Measurements from ENCODE around the gene RRN3.
A peak's percentile ranks its signal among the peaks of the same experiment; 100 is the strongest.
"Not testable (repeated sequence)": the region's sequence is repeated elsewhere in the genome, so short reads cannot be mapped to it uniquely, and the experiment has no call there.

Gene RRN3

GRCh38 chr16:15096583-15096972 is 2.5 kb upstream of the RRN3 start:
- not testable (repeated sequence) for DNase-seq

GRCh38 chr16:15093571-15093954 is 509 bp downstream of the RRN3 start:
- peak; percentile 36 to 58 (median 52) for DNase-seq

DNA sequence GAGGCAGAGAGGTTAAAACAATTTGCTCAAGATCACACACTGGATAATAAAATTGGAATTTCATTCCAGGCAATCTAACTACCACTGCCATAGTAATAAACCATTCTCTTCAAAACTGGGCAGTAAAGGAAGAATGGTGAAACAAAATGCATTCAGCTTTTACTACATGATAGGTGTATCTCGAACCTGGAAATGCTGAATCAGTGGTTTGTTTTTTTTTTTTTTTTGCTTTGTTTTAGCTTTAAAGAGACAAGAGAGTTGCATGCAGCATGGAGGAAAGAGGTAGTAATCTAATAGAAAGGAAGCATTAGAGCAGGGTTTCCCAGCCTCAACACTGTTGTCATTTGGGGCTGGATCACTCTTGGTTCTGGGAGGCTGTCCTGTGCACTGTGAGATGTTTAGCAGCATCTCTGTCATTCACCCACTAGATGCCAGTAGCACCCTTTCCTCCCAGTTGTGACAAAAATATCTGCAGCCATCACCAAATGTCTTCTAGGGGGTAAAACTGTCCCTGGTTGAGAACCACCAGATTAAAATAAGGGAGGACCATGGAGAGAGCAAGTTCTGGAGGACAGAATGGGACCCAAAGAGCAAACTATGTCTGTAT is 3.3 kb downstream of the RRN3 start:
- DNase-seq, result not testable (repeated sequence)

GRCh38 chr16:15082788-15083187 is 11.3 kb downstream of the RRN3 start:
- not testable (repeated sequence) for DNase-seq

DNA sequence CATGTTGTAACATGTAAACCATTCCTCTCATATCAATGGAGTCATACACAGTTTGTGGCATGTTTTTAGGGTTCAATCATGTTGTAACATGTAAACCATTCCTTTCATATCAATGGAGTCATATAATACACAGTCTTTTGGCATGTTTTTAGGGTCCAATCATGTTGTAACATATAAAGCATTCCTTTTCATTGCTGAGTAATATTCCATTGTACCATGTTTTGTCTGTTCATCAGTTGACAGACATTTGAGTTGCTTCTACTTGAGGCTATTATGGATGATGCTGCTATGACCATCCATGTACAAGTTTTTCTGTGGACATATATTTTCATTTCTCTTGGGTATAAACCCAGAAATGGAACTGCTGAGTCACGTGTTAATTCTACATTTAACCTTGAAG is 13.2 kb downstream of the RRN3 start:
- DNase-seq, result not testable (repeated sequence)

GRCh38 chr16:15076161-15076560 is 17.9 kb downstream of the RRN3 start:
- not testable (repeated sequence) for DNase-seq

DNA sequence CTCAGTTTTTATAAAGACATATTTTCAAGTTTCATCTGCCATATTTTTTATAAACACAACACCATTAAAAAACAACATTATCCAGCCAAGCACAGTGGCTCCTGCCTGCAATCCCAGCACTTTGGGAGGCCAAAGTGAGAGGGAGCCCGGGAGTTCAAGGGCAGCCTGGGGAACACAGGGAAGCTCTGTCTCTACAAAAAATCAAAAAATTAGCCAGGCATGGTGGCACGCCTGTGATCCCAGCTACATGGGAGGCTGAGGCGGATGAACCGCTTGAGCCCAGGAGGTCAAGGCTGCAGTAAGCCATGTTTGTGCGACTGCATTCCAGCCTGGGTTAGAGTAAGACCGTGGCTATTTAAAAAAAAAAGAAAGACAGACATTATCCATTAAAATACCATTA is 21.0 kb downstream of the RRN3 start:
- no peak for DNase-seq

- peak in 2 of 3 donors; percentile 21 to 35 for DNase-seq
These were observed 21.9 kb downstream of the RRN3 start for GRCh38 chr16:15071916-15072769.

- not testable (repeated sequence) for DNase-seq
These were observed 23.1 kb downstream of the RRN3 start for GRCh38 chr16:15071013-15071412.

- DNase-seq, result not testable (repeated sequence)
These were observed 27.4 kb downstream of the RRN3 start for GRCh38 chr16:15066690-15067089.

DNA sequence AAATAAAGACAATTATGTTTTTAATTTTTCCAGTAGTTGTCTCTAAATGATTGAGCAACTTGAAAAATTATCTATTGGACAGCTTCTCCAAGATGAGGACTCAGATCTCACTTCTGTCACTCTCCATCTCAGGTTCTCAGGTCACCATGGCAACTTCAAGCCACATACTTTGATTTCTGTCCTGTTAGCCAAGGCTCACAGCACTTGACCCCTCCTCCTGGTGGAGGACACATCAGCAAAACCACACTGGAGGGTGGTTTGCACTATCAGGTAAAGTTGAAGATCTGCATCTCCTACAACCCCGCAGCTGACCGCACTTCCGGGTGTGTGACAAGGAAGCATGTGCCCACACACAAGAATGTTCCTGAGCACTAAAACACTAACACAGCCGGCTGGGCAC is 28.1 kb downstream of the RRN3 start:
- not testable (repeated sequence) for DNase-seq

DNA sequence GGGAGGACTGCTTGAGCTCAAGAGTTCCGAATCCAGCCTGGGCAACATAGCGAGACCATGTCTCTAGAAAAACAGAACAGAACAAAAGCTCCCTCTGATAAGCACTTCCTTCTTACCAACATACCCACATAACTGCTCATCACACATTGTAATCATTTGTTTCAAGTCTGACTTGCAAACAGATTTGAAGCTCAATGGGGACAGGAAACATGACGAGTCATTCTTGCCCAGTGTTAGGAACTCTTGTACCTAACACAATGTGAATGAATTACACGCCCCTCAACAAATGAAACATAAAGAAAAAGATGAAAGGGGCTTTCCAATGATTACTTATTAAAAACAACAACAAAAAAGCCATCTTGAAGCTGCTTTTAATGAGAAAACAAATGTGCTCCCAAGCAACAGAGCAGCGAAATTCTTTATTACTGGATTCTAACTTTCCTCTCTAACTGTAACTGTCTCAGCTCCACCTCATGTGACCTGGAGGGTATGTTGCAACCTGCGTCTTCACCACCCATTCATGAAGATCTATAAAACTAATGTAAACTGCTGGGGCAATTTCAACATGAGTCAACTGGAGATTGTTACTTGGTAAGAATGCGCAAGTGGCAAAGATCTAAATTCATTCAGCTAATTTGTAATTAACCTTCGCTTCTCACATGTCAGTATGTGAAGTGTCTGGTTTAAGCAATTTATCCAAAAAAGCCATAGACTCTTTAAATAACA is 31.8 kb downstream of the RRN3 start:
- peak; percentile 18 to 45 (median 38) for DNase-seq

DNA sequence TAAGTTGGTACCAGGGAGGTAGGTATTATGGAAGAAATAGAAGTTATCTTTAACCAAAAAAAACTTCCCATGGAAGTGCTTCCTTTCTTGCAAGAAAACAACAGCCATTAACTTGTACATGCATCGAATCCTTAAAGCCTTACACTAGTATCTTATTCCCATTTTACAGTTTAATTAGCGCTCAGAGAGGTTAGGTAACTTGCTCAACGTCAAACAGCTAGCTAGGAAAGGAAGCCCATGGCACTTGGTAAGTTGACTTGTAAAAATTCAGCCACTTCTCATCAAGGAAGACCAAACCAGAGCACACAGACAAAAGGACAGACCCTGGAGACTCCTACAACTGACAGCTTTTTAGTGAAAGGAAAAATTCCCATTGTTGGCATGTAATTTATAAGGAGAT is 34.7 kb downstream of the RRN3 start:
- no peak for DNase-seq

DNA sequence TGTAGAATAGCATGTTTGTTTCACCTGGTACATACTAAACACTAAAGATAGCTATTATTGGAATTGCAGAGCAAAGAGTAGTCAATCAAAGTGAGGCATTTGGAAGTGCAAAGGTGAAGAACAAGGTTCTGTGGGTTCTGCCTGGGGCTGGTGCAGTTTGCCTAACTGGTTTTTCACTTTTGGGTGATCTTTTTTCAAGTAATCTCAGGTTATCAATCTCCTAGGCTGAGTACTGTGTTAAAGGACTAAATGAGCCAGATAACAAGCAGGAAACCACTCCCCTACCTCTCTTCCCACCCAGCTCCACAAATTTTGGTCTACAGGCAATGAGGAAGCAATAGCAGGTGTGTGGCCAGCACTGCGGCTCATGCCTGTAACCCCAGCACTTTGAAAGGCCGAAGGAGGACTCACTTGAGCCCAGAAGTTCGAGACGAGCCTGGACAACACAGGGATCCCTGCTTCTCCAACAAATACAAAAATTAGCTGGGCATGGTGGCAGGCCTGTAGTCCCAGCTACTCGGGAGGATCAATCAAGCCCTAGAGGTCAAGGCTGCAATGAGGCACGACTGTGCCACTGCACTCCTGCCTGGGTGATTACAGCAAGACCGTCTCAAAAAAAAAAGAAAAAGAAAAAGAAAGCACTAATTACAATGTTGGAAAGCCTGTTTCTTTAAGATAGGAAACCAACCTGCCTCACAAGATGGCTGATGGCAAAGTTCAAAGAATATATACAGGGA is 36.2 kb downstream of the RRN3 start:
- no peak for DNase-seq

DNA sequence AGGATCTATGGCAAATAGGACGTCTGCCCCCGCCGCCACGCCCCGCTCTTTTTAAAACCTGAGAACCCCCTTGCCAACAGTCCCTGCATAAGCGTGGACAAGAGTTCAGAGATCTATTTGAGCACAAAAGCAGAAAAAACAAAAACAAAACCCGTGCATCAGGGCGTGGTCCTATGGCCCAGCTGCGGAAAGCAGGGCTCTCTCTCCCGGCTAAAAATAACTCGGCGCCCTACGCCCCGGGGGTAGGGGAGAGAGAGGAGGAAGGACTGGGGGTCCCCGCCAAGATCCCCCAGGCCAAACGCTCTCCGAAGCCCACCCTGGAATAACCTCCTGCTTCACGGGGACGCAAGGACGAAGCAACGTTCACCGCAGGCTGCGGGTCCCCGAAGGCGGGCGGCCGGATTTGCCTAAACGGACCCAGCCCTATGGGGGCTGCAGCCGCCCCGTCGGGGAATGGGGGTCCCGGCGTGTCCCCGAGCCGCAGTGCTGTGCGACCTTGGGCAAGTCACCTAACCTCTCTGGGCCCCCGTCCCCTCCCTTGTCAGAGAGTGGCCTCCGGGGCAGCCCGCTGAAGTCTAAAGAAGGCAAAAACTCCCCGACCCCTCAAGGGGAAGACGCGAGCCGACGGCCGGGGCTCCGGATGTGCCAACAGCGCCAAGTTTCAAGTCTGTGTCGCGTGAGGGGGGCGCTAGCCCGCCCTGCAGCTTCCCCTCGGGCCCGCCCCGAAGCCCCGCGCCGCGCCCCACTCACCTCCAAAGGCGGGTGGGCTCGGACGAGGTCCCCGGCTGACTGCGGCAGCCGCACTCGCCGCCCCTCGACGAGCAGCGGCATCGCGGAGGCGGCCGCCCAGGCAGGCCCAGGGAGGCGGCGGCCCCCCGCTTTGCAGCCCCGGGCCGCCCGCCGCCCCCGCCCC is 38.7 kb downstream of the RRN3 start:
- DNase-seq, result peak in 2 of 3 donors; percentile 37 to 67

DNA sequence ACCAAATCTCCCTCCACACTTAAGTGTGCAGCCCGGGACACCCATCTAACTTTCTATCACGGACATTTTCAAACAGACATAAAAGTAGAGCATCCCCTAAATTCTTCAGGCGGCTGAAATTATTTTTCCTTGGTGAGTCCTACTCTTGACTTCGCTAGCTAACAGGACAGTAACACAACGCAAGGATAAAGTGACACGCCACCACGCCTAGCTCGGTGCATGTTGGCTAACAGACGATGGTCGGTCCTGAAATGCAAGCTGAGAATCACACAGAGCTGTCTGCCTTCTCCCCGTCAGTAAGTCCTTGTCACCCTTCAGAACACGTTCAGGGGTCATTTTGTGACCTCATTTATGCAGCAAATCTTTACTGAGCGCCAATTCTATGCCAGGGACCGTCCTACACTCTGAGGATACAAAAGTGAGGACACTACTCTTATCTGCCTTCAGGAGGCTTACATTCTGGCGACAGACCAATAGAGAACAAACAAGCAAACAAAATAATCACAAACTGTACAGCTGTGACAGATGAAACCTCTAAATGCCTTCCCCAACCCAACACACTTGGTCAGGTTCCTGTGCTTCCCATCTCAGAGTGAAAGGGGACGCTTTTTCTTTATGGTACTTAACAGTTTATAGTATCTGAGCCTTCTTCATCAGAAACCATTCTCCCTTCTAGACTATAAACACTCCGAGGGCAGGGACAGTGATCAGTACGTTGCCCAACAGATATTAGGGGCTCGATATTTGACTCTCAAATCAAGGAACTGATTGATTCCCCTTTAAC is 39.5 kb downstream of the RRN3 start:
- DNase-seq, result no peak

DNA sequence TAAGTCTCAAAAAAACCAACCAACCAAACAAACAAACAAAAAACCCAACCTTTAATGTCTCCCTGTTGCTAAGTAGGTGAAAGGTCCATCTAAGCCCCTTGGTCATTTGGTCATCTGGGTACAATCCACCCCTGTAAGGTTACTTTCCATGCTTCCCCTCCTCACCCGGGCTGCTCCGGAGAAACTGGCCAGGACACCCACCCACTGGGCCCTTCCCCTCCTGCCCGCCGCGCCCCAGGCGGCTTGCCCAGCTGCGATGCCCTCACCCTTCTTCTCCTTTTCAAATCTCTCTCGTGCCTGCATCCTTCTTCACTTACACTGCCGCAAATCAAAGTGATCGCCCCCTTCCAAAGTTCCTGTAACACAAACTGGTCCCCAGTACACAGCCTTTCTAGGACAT is 40.2 kb downstream of the RRN3 start:
- DNase-seq, result peak in 2 of 3 donors; percentile 41 to 66

DNA sequence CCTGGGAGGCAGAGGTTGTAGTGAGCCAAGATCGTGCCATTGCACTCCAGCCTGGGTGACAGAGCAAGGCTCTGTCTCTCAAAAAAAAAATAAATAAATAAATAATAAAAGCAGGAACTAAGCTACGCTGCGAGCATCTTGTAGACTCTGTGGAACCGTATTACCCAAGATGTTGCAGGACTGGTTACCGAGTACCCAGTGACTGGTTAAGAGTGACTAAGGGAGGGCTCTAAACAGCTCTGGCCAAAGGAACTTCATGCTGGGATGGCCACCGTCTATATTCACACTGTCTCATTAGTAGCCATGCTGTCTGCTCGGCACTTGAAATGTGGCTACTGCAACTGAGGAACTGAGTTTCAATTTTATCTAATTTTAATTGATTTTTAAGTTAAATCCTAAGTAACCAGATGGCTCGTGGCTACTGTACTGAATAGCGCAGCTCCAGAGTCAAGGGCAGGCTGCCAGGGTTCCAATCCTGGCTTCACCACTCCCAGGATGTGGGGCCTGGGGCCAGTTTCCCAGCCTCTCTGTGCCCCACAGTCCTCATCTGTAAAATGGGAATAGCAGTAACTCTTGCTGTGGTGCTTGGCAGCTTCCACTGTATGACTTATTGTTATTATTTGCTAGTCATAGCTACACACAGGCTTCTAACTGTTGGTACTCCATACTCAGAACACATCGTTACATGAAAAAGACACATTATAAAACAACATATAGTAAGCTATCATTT is 41.2 kb downstream of the RRN3 start:
- DNase-seq, result peak; percentile 74 to 89 (median 87)

- DNase-seq, result no peak
These were observed 42.6 kb downstream of the RRN3 start for GRCh38 chr16:15051387-15051951.

GRCh38 chr16:15050440-15050839 is 43.6 kb downstream of the RRN3 start:
- not testable (repeated sequence) for DNase-seq

All from suppressor macrophage treated with lipopolysaccharide for 1 hour (primary cell).